Upper lobe of left lung (tissue), 4 donors: ENCODE results near the gene TSSK6.

ENCODE experiments used
- EP300 ChIP-seq, 4 donors: sonication (generic); formaldehyde crosslinking; IDR thresholded peaks; one replicate each; pipeline ENCODE4 v1.5.1; 2017; ENCODE audit warnings: antibody characterized with exemption in 4 of 4, control low read depth in 2 of 4
- POLR2A ChIP-seq, 4 donors: fragments of 450-650 bp; IDR thresholded peaks; one replicate each; pipeline ENCODE4 v1.5.1; 2016 to 2017; ENCODE audit warnings: antibody characterized with exemption in 4 of 4, mild to moderate bottlenecking in 2 of 4
- POLR2AphosphoS5 ChIP-seq, 2 donors: sonication (generic); formaldehyde crosslinking; IDR thresholded peaks; one replicate each; pipeline ENCODE4 v1.5.1; 2017; ENCODE audit warnings: antibody characterized with exemption in 2 of 2
- TF ChIP-seq, protein P1 (sequence below), 6 experiments: fragments of 450-650 bp in 4 of 6; fragments of 200-600 bp in 2 of 6; sonication (generic) in 2 of 6; IDR thresholded peaks; one replicate each; pipeline ENCODE4 v1.5.1; 2016 to 2019; ENCODE audit warnings: antibody characterized with exemption in 6 of 6

DNA sequence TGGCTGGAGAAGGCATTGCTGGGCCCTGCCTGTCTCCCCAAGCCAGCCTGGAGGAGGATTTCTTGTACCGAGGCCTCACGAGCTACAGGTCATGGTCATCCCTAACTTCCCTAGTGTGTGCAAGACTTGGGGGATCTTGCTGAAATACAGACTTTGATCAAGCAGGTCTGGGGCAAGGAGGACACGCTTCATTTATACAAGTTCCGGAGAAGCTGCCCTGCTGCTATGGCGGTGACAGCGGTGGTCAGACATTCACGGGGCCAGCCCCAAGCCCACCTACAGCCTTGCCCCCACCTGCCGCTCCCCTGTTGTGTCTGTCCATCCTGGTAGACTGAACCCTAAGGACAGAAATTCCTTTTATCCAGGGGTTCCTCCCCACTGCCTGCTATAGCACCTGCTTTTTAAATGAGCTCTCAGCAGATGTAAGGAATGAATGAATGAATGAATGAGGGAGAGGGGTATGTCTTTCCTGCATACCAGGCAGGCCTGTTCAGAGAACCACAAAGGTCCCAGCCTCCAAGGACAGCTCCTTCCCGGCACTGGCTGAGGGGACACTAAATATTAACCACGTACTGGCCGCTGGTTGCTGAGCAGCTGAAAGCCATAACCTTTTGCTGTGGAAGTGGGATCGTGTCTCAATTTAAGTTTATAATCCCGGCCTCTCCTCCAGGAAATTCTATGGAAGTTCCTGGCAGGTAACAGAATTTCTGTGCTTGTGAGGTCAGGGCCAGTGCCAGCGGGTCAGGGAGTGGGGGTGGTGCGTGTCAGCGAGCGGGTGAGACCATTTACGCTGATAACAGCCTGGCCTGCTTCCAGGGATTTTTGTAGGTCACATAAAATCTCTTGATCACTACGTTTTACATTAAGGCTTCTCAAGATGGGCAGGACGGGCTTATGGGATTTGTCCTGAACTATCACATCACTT, 27.1 kb downstream of the TSSK6 start:
- TF ChIP-seq, protein P1, sequence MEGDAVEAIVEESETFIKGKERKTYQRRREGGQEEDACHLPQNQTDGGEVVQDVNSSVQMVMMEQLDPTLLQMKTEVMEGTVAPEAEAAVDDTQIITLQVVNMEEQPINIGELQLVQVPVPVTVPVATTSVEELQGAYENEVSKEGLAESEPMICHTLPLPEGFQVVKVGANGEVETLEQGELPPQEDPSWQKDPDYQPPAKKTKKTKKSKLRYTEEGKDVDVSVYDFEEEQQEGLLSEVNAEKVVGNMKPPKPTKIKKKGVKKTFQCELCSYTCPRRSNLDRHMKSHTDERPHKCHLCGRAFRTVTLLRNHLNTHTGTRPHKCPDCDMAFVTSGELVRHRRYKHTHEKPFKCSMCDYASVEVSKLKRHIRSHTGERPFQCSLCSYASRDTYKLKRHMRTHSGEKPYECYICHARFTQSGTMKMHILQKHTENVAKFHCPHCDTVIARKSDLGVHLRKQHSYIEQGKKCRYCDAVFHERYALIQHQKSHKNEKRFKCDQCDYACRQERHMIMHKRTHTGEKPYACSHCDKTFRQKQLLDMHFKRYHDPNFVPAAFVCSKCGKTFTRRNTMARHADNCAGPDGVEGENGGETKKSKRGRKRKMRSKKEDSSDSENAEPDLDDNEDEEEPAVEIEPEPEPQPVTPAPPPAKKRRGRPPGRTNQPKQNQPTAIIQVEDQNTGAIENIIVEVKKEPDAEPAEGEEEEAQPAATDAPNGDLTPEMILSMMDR (IDR thresholded peaks at IDR 0.05), result no peak
- no peak for TF ChIP-seq EP300 (IDR thresholded peaks at IDR 0.05)
- TF ChIP-seq POLR2AphosphoS5 (IDR thresholded peaks at IDR 0.05), result no peak
- no peak for TF ChIP-seq POLR2A (IDR thresholded peaks at IDR 0.05)
